ENCODE data around the gene ATP8A2.
A peak's percentile ranks its signal among the peaks of the same experiment; 100 is the strongest.

The ATP8A2 gene

GRCh38 chr13:25977216-25977615, 605.4 kb downstream of the ATP8A2 start:
- no peak for ATAC-seq (ENCODE audit: low read depth)
- no peak overlapping the region for H3K4me3 ChIP-seq (ENCODE audit: severe bottlenecking)
- no peaks in the 10 kb centered on the region for H3K27me3 ChIP-seq (ENCODE audit: insufficient read depth, poor library complexity, severe bottlenecking)
- H3K9me3 ChIP-seq (ENCODE audit: severe bottlenecking): no peaks in the 10 kb centered on the region
- TF ChIP-seq, protein P1, sequence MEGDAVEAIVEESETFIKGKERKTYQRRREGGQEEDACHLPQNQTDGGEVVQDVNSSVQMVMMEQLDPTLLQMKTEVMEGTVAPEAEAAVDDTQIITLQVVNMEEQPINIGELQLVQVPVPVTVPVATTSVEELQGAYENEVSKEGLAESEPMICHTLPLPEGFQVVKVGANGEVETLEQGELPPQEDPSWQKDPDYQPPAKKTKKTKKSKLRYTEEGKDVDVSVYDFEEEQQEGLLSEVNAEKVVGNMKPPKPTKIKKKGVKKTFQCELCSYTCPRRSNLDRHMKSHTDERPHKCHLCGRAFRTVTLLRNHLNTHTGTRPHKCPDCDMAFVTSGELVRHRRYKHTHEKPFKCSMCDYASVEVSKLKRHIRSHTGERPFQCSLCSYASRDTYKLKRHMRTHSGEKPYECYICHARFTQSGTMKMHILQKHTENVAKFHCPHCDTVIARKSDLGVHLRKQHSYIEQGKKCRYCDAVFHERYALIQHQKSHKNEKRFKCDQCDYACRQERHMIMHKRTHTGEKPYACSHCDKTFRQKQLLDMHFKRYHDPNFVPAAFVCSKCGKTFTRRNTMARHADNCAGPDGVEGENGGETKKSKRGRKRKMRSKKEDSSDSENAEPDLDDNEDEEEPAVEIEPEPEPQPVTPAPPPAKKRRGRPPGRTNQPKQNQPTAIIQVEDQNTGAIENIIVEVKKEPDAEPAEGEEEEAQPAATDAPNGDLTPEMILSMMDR (IDR thresholded peaks at IDR 0.05; ENCODE audit: poor library complexity, severe bottlenecking): no peak
- H3K4me1 ChIP-seq (ENCODE audit: insufficient read depth, poor library complexity, severe bottlenecking): no peaks in the 10 kb centered on the region
- H3K27ac ChIP-seq (ENCODE audit: poor library complexity, severe bottlenecking): no peak overlapping the region
- no peaks in the 10 kb centered on the region for H3K36me3 ChIP-seq (ENCODE audit: low read depth)
- DNase-seq (ENCODE audit: low spot score): no peak

DNA sequence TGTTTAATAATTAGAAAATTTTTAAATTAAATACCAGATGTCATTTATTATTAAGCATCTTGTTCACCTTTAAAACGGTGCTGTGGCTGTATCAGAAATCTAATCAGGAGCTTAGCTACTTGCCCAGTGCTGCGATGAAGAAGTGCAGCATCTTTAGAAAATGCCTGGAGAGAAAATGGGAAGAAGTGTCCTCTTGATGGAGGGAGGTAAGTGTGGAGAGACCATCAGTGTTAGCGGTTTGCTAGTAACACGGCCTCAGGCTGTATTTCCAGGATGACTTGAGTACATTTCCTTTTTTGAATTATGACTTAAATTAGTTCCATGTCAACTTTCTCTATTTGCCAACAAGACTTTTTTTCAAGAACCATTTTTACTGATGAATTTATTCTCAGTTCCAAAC, 605.9 kb downstream of the ATP8A2 start:
- ATAC-seq (ENCODE audit: low read depth) (no peak), DNase-seq (ENCODE audit: low spot score) (no peak)
- H3K27ac ChIP-seq (ENCODE audit: poor library complexity, severe bottlenecking): no peak overlapping the region
- no peaks in the 10 kb centered on the region for H3K4me1 ChIP-seq (ENCODE audit: insufficient read depth, poor library complexity, severe bottlenecking)
- H3K9me3 ChIP-seq (ENCODE audit: severe bottlenecking): no peaks in the 10 kb centered on the region
- no peaks in the 10 kb centered on the region for H3K36me3 ChIP-seq (ENCODE audit: low read depth)
- TF ChIP-seq, protein P1 (IDR thresholded peaks at IDR 0.05; ENCODE audit: poor library complexity, severe bottlenecking): no peak
- H3K27me3 ChIP-seq (ENCODE audit: insufficient read depth, poor library complexity, severe bottlenecking): no peaks in the 10 kb centered on the region
- H3K4me3 ChIP-seq (ENCODE audit: severe bottlenecking): no peak overlapping the region

GRCh38 chr13:25978961-25979360, 607.2 kb downstream of the ATP8A2 start:
- H3K4me3 ChIP-seq (ENCODE audit: severe bottlenecking): no peak overlapping the region
- ATAC-seq (ENCODE audit: low read depth) (no peak), DNase-seq (ENCODE audit: low spot score) (no peak)
- TF ChIP-seq, protein P1 (IDR thresholded peaks at IDR 0.05; ENCODE audit: poor library complexity, severe bottlenecking): no peak
- no peaks in the 10 kb centered on the region for H3K4me1 ChIP-seq (ENCODE audit: insufficient read depth, poor library complexity, severe bottlenecking)
- no peaks in the 10 kb centered on the region for H3K36me3 ChIP-seq (ENCODE audit: low read depth)
- no peaks in the 10 kb centered on the region for H3K27me3 ChIP-seq (ENCODE audit: insufficient read depth, poor library complexity, severe bottlenecking)
- H3K9me3 ChIP-seq (ENCODE audit: severe bottlenecking): no peaks in the 10 kb centered on the region
- H3K27ac ChIP-seq (ENCODE audit: poor library complexity, severe bottlenecking): no peak overlapping the region

GRCh38 chr13:25979371-25979770, 607.6 kb downstream of the ATP8A2 start:
- Histone ChIP-seq H3K36me3 (ENCODE audit: low read depth) (no peaks in the 10 kb centered on the region), H3K9me3 (ENCODE audit: severe bottlenecking) (no peaks in the 10 kb centered on the region), H3K4me3 (ENCODE audit: severe bottlenecking) (no peak overlapping the region), H3K27ac (ENCODE audit: poor library complexity, severe bottlenecking) (no peak overlapping the region), H3K4me1 (ENCODE audit: insufficient read depth, poor library complexity, severe bottlenecking) (no peaks in the 10 kb centered on the region), H3K27me3 (ENCODE audit: insufficient read depth, poor library complexity, severe bottlenecking) (no peaks in the 10 kb centered on the region)
- ATAC-seq (ENCODE audit: low read depth) (no peak), DNase-seq (ENCODE audit: low spot score) (no peak)
- TF ChIP-seq, protein P1 (IDR thresholded peaks at IDR 0.05; ENCODE audit: poor library complexity, severe bottlenecking): no peak

DNA sequence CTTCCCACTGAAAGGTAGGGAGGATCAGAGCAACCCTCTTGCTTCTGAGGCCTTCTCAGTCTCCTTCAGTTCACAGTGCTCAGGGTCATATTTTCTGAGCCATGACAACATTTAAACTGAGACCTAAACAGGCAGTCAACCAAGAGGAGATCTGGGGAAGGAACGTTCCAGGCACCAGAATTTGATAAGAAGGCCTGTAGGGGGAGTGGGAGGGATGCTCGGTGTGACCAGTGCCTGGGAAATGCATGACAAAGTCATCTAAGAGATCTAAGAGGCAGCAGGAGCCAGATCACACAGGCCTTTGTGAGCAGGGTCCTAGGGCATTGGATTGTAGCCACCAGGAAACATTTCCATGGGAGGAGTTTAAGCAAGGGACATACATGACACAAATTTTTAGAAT, 608.5 kb downstream of the ATP8A2 start:
- Histone ChIP-seq H3K36me3 (ENCODE audit: low read depth) (no peaks in the 10 kb centered on the region), H3K4me1 (ENCODE audit: insufficient read depth, poor library complexity, severe bottlenecking) (no peaks in the 10 kb centered on the region), H3K27ac (ENCODE audit: poor library complexity, severe bottlenecking) (no peak overlapping the region), H3K4me3 (ENCODE audit: severe bottlenecking) (no peak overlapping the region), H3K9me3 (ENCODE audit: severe bottlenecking) (no peaks in the 10 kb centered on the region), H3K27me3 (ENCODE audit: insufficient read depth, poor library complexity, severe bottlenecking) (no peaks in the 10 kb centered on the region)
- no peak for DNase-seq (ENCODE audit: low spot score)
- no peak for ATAC-seq (ENCODE audit: low read depth)
- TF ChIP-seq, protein P1 (IDR thresholded peaks at IDR 0.05; ENCODE audit: poor library complexity, severe bottlenecking): peak; percentile 25

All from RWPE2 (cell line).